Neuron (in vitro differentiated cells): ENCODE measurements around the gene TP73.

Experiments used
- H2AFZ ChIP-seq: one replicate; pipeline ENCODE4 v1.6.1; 2013; ENCODE audit warnings: low read depth, mild to moderate bottlenecking, inconsistent platforms, low read length, moderate library complexity
- H3K27me3 ChIP-seq: one replicate; pipeline ENCODE4 v1.6.1; 2013; ENCODE audit warnings: low read length; ENCODE audit not compliant: insufficient read depth
- H3K36me3 ChIP-seq: one replicate; pipeline ENCODE4 v1.6.1; 2013; ENCODE audit warnings: low read length; ENCODE audit not compliant: insufficient read depth
- H3K4me1 ChIP-seq: one replicate; pipeline ENCODE4 v1.6.1; 2013; ENCODE audit warnings: low read length; ENCODE audit not compliant: insufficient read depth
- H3K4me3 ChIP-seq: 2 replicates; pipeline ENCODE4 v1.5.1; 2013; ENCODE audit warnings: mild to moderate bottlenecking, low read length, moderate library complexity
- H3K9me3 ChIP-seq: one replicate; pipeline ENCODE4 v1.6.1; 2013; ENCODE audit warnings: low read length

TP73 gene

DNA sequence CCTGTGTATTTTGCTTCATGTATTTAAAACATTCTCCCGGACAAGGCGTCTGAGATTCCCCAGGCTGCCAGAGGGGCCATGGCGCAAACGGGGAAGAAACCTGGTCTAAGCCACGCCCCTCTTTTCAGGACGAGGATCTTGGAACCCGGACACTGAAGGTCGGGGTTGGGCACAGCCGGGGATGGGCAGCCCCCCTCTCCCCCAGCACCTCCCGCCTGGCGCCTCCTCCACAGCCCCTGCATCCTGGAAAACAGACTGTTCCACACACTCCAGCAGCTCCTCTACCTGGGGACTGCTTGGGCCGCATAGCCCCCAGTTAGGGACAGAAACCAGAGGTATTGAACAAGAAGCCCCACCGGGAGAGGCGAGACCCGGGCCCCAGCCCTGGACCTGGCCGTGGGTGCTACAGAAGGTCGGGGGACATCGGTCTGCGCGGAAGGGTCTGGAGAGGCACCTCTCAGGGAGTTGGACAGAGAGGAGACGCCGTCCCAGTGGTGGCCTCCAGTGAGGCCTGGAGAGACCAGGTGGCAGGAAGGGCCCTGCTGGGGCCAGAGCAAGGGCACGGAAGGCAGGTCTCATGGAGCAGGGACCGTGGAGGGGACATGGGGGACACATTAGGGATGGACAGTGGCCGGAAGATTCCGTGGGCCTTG, 5.4 kb downstream of the TP73 start:
- no peak overlapping the region for H3K4me3 ChIP-seq
- H2AFZ ChIP-seq: no peak overlapping the region
- H3K4me1 ChIP-seq: no peaks in the 10 kb centered on the region
- H3K36me3 ChIP-seq: no peaks in the 10 kb centered on the region
- H3K27me3 ChIP-seq: peaks cover 66% of the 10 kb centered on the region
- no peaks in the 10 kb centered on the region for H3K9me3 ChIP-seq

GRCh38 chr1:3658231-3658615, 5.9 kb downstream of the TP73 start:
- no peak overlapping the region for H3K4me3 ChIP-seq
- peaks cover 60% of the 10 kb centered on the region for H3K27me3 ChIP-seq

GRCh38 chr1:3659093-3659492, 6.8 kb downstream of the TP73 start:
- Histone ChIP-seq H3K4me1 (no peaks in the 10 kb centered on the region), H3K27me3 (peaks cover 52% of the 10 kb centered on the region), H3K9me3 (no peaks in the 10 kb centered on the region), H2AFZ (no peak overlapping the region), H3K4me3 (no peak overlapping the region), H3K36me3 (no peaks in the 10 kb centered on the region)

More at GRCh38 chr1:3658231-3658615, 5.9 kb downstream of the TP73 start:
- no peaks in the 10 kb centered on the region for H3K4me1 ChIP-seq
- no peaks in the 10 kb centered on the region for H3K36me3 ChIP-seq
- H2AFZ ChIP-seq: no peak overlapping the region
- H3K9me3 ChIP-seq: no peaks in the 10 kb centered on the region

DNA sequence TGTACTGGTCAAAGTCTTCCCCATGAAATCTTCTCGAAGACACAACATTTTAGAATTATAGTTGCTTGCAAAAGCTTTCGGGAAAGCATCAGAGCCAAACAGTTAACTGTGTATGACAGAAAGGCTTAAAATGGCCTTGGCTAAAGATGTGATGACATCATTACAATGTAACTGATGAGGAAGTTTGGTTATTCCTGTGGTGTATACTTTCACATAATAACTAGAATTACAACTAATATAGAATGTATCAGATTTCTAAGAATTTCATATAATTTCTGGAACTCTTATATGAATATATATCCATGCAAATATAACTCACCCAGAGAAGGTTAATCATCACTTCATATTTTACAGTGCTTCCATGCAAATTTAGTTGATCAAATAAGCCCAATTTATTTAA, 8.4 kb downstream of the TP73 start:
- no peak overlapping the region for H3K4me3 ChIP-seq
- H3K27me3 ChIP-seq: peaks cover 36% of the 10 kb centered on the region
- H2AFZ ChIP-seq: no peak overlapping the region
- H3K4me1 ChIP-seq: no peaks in the 10 kb centered on the region
- H3K9me3 ChIP-seq: no peaks in the 10 kb centered on the region
- H3K36me3 ChIP-seq: no peaks in the 10 kb centered on the region

DNA sequence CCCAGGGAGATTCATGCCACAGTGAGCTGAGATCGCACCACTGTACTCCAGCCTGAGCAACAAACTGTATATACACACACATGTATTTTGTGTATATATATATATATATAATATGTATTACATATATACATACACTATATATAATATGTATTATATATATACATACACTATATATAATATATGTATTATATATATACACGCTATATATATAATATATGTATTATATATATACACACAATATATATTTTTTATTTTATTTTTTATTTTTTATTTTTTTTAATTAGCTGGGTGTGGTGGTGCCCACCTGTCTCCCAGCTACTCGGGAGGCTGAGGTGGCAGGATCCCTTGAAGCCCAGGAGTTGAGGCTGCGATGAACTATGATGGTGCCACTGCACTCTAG, 9.3 kb downstream of the TP73 start:
- Histone ChIP-seq H2AFZ (no peak overlapping the region), H3K27me3 (peaks cover 28% of the 10 kb centered on the region), H3K36me3 (no peaks in the 10 kb centered on the region), H3K4me1 (peaks cover 7% of the 10 kb centered on the region), H3K9me3 (no peaks in the 10 kb centered on the region), H3K4me3 (no peak overlapping the region)

GRCh38 chr1:3662080-3662671, 9.9 kb downstream of the TP73 start:
- Histone ChIP-seq H3K27me3 (peaks cover 23% of the 10 kb centered on the region), H2AFZ (no peak overlapping the region), H3K4me3 (no peak overlapping the region), H3K9me3 (no peaks in the 10 kb centered on the region), H3K4me1 (peaks cover 12% of the 10 kb centered on the region), H3K36me3 (no peaks in the 10 kb centered on the region)

DNA sequence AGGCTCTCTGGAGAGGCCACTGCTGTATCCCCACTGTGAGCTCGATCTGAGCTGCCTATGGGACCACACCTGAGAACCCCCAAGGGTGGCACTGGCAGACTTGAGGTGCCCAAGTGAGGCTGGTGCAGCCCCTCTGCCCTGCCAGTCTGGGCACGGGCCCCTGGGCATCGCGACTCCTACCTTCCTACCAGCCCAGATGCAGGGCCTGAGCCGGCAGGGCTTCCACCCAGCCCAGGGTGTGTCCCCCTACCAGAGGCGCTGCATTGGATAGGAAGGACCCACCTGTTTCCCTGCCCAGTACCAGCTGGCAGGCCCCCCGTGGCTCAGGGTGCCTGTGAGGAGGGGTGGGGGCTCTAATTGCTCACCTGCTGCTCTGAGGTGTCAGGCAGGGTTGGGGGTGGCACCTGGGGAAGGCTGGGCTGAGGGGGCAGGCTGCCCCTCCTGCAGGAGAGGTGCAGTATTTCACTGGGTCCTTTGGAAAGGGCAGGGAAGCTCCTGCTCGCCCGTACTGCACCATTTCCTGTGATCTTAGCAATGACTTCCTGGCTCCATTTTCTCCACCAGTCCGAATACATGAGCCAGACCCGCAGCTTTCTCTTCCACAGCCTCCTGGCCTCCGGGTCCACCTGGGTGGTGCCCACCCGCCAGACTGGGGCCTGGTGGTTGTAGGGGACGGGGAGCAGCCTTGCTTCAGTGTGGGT, 11.8 kb downstream of the TP73 start:
- Histone ChIP-seq H3K36me3 (no peaks in the 10 kb centered on the region), H2AFZ (no peak overlapping the region), H3K4me1 (peaks cover 19% of the 10 kb centered on the region), H3K4me3 (no peak overlapping the region), H3K9me3 (no peaks in the 10 kb centered on the region), H3K27me3 (peaks cover 8% of the 10 kb centered on the region)

GRCh38 chr1:3664700-3665375, 12.5 kb downstream of the TP73 start:
- H3K36me3 ChIP-seq: no peaks in the 10 kb centered on the region
- H3K4me1 ChIP-seq: peaks cover 19% of the 10 kb centered on the region
- H3K27me3 ChIP-seq: peaks cover 10% of the 10 kb centered on the region
- no peak overlapping the region for H2AFZ ChIP-seq
- no peak overlapping the region for H3K4me3 ChIP-seq
- no peaks in the 10 kb centered on the region for H3K9me3 ChIP-seq

DNA sequence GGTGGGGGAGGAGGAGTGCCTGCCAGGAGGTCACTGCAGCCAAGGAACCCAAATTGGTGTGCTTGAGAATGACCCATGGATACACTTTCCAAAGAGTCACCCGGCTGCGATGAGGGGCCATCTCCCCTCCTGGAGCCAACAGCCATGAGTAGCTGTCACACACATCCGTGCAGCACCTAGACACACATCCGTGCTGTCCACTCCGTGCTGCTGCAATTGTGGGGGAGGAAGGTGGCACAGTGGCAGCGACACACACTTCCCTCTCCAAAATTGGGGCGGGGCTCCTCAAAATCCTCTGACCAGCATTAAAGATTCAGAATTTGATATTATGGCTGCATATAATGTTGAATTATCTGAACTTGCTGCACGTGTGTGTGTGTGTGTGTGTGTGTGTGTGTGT, 15.8 kb downstream of the TP73 start:
- H3K27me3 ChIP-seq: peaks cover 34% of the 10 kb centered on the region
- no peak overlapping the region for H3K4me3 ChIP-seq
- no peaks in the 10 kb centered on the region for H3K9me3 ChIP-seq
- peaks cover 19% of the 10 kb centered on the region for H3K4me1 ChIP-seq
- no peak overlapping the region for H2AFZ ChIP-seq
- H3K36me3 ChIP-seq: no peaks in the 10 kb centered on the region

DNA sequence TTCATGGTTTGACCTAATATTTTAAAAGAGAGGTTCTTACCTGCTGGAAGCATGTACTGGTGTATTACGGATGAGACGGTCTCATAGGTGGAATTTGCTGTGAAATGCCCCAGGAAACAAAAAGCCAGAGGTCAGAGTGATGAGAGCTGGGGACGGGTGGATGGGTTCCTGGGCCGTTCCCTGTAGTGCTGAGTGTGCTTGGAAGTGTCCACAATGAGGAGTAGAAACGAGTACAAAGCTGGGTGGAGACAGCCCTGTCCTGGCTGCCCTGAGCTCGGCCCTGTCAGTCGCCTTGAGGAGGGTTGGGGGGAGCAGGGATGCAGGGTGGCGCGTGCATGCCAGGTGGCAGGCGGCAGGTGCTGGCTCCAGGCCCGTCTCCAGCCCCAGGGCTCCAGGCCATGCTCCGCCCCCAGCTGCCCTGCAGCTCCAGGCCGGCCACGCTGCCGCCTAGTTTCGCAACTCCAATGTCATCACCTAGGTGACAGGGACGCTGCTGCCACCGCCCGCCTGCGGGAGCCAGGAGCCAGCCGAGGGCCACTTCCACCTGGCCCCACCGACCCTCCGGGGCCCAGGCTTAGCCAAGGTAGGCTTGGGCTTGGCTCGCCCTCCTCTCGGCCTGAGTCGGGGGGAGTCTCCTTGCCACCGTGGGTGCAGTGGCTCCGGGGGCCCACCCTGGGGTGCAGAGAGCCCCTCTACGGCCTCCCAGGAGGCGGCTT, 16.4 kb downstream of the TP73 start:
- Histone ChIP-seq H3K4me3 (no peak overlapping the region), H3K36me3 (no peaks in the 10 kb centered on the region), H3K27me3 (peaks cover 39% of the 10 kb centered on the region)

DNA sequence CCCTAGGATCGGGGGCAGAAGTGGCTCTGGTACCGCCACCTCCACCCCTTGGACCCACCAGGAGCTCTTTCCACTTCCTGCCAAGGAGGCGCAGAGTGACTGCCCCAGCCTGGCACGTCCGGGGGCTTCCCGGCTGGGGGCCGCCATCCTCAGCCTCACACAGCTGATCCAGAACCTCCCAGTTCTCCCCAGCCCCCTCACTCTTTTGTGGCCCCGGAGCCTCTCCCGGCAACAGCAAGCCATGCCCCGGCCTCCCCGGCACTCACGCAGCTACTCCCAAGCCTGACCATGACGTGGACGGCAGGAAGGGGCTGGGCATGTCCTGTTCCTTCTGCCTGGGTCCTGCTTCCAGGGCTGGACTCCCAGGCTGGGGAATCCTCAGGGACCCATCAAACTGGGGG, 17.1 kb downstream of the TP73 start:
- Histone ChIP-seq H3K36me3 (no peaks in the 10 kb centered on the region), H3K4me3 (no peak overlapping the region), H2AFZ (no peak overlapping the region), H3K27me3 (peaks cover 44% of the 10 kb centered on the region), H3K4me1 (peaks cover 20% of the 10 kb centered on the region), H3K9me3 (no peaks in the 10 kb centered on the region)

More for the DNA sequence above, 16.4 kb downstream of the TP73 start:
- no peaks in the 10 kb centered on the region for H3K9me3 ChIP-seq
- peaks cover 19% of the 10 kb centered on the region for H3K4me1 ChIP-seq
- H2AFZ ChIP-seq: no peak overlapping the region

DNA sequence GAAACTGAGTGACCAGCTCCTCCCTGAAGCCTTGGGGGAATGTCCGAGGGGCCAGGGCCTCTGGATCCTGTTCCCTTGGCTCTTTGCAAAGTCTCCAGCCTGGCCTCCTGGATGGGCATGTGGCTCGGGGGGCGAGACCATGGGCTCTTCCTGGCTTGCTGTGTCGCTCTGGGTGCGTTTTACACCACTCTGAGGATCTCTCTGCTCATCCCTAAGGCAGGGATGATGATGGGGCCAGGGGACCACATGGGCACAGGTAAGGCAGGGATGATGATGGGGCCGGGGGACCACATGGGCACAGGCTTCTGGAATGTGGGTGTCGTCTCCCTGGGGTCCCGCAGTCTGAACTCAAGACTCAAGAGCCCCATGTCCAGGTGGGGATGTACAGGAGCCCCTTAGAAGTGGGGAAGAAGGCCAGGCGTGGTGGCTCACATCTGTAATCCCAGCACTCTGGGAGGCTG, 17.7 kb downstream of the TP73 start:
- H3K4me1 ChIP-seq: peaks cover 22% of the 10 kb centered on the region
- no peak overlapping the region for H2AFZ ChIP-seq
- no peak overlapping the region for H3K4me3 ChIP-seq
- no peaks in the 10 kb centered on the region for H3K9me3 ChIP-seq
- no peaks in the 10 kb centered on the region for H3K36me3 ChIP-seq
- H3K27me3 ChIP-seq: peaks cover 44% of the 10 kb centered on the region
